GM13977 (cell line): Measurements from ENCODE around the gene CDK5R2.
"Not testable (repeated sequence)": the region's sequence is repeated elsewhere in the genome, so short reads cannot be mapped to it uniquely, and the experiment has no call there.

Experiments
- DNase-seq: peaks from one replicate; pipeline ENCODE4 v3.0.0; 2012; ENCODE audit warnings: low spot score
- CTCF ChIP-seq: IDR thresholded peaks from 2 replicates; pipeline ENCODE4 v1.5.1; 2012; ENCODE audit warnings: mild to moderate bottlenecking, control low read depth; ENCODE audit not compliant: insufficient read depth; ENCODE audit errors: extremely low read depth, missing control alignments
- in situ Hi-C: fragments of 300-500 bp; cut with MboI; formaldehyde crosslinking; loops from one replicate; pipeline ENCODE4 v1.12.0; 2022; ENCODE audit warnings: low sequenced_read_pairs, low pct_unique_long_range_greater_than_20kb, mixed read lengths, inconsistent platforms; ENCODE audit not compliant: unreplicated experiment

Gene CDK5R2

GRCh38 chr2:218927876-218928275, 31.6 kb upstream of the CDK5R2 start:
- DNase-seq: no peak
- TF ChIP-seq CTCF: no peak
- in situ Hi-C loops: no loop called here

- in situ Hi-C loops: not testable (repeated sequence)
These were observed 29.0 kb upstream of the CDK5R2 start for GRCh38 chr2:218930488-218930887.

GRCh38 chr2:218931751-218932150, 27.7 kb upstream of the CDK5R2 start:
- DNase-seq, in situ Hi-C loops: not testable (repeated sequence)

More at GRCh38 chr2:218930488-218930887, 29.0 kb upstream of the CDK5R2 start:
- DNase-seq: not testable (repeated sequence)

- DNase-seq: no peak
- TF ChIP-seq CTCF: no peak
- in situ Hi-C loops: no loop called here
These were observed 14.6 kb upstream of the CDK5R2 start for GRCh38 chr2:218944759-218945404.

GRCh38 chr2:218946621-218947020, 12.8 kb upstream of the CDK5R2 start:
- DNase-seq: no peak
- TF ChIP-seq CTCF: no peak

DNA sequence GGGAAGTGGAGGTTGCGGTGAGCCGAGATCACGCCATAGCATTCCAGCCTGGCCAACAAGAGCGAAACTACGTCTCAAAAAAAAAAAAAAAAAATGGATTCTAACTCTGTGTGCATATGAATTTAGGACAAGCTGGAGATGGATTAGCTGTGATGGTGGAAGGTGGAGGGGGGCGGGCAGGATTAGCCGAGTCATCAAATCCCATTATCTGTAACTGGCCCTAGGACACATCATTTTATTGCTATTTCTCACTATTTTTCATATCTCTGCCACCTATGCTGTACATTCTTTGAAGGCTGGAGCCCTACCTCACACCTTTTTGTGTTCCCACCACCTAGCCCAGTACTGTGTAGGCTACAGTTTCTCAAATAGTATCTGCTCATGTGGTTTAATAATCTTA, 7.3 kb upstream of the CDK5R2 start:
- in situ Hi-C loops: no loop called here
- TF ChIP-seq CTCF: no peak
- no peak for DNase-seq

More at GRCh38 chr2:218946621-218947020, 12.8 kb upstream of the CDK5R2 start:
- in situ Hi-C loops: no loop called here

GRCh38 chr2:218953366-218953954, 6.0 kb upstream of the CDK5R2 start:
- TF ChIP-seq CTCF: no peak
- no peak for DNase-seq
- in situ Hi-C loops: no loop called here
